Fibroblast of upper back skin (primary cell): Measurements from ENCODE around the gene DNMT3L.
"Not testable (repeated sequence)": the region's sequence is repeated elsewhere in the genome, so short reads cannot be mapped to it uniquely, and the experiment has no call there.

Experiments
- DNase-seq: peaks from one replicate; pipeline ENCODE4 v3.0.0-alpha.2; 2013

The DNMT3L gene

GRCh38 chr21:44241281-44241680 lies 20.4 kb downstream of the DNMT3L start:
- DNase-seq: not testable (repeated sequence)

DNA sequence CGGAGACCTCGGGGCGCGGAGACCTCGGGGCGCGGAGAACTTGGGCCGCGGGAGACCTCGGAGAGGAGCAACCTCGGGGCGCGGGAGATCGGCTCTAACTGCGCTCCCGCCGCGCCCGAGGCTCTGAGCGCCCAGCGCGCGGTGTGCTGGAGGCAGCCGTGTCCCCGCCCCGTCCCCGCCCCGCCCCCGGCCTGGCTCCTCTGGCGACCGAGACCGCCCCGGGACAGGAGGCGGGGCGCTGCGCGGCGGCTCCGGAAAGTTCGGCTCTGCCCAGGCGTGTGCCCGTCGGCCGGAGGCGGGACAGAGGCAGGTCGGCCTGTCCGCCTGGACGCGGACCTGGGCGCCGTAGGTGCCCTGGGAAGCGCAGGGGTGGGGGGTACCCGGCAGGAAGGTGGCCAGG lies 20.9 kb downstream of the DNMT3L start, which contains the start of gene ICOSLG:
ICOSLG (minus strand) TSS at position 102 of the 400 bp plus-strand sequence. CDS start 126 bp downstream, outside the sequence.
- DNase-seq: not testable (repeated sequence)

DNA sequence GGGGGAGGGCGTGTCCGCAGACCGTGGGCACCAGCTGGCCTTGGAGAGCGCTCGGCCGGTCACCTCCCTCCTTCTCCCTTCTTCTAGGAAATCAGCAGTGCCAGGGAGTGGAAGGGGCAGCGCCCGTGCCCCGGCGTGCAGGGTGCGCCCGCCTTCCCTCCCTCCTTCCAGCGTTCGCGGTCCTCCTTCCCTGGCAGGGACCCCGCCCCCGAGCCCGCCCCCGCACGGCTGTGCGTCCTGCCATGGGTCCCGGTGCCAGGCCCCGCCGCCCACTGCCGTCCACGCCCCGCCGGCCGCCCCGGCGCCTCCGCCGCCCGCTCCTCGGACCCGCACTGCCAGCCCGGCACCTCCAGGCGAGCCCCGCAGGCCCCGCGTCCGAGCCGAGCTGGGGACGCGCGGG lies 21.3 kb downstream of the DNMT3L start:
- not testable (repeated sequence) for DNase-seq

DNA sequence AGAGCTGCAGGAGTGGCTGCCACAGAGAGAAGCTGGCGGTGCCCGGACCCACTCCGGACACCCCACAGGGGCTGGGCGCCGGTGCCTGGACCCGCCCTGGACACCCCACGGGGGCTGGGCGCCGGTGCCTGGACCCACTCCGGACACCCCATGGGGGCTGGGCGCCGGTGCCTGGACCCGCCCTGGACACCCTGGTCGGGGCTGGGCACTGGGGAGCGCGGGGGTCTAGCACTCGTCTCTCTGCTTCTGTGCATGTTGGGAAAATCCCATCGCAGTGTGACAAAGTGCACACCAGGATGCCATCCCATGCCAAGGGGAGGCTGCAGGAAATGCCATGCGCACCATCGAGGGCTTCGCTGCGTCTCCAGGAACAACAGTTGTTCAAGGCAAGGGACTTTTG lies 32.1 kb downstream of the DNMT3L start:
- DNase-seq: not testable (repeated sequence)

- DNase-seq: not testable (repeated sequence)
Observed at GRCh38 chr21:44228109-44228508, 33.6 kb downstream of the DNMT3L start.

DNA sequence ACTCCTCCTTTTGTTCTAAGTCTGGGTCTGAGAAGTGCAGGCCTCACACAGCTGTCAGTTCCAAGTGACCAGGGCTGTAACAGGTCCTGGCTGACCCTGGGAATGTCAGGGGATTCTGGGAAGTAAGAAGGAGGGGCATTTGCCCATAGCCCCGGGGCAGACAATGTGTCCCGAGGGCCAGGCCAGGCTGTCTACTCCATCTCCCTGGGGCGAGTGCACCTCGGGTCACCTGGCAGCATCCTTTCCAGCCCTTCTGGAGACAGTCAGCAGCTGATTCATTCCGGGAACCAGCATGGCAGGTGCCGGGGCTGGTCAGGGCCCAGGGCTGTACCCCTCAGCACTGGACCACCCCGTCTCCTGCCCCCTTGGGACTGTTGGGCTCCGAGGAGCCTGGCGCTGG lies 34.1 kb downstream of the DNMT3L start:
- not testable (repeated sequence) for DNase-seq

- DNase-seq: not testable (repeated sequence)
Observed at GRCh38 chr21:44225605-44226004, 36.1 kb downstream of the DNMT3L start.

GRCh38 chr21:44223334-44223733 lies 38.4 kb downstream of the DNMT3L start:
- not testable (repeated sequence) for DNase-seq

- DNase-seq: not testable (repeated sequence)
Observed at GRCh38 chr21:44220674-44221073, 41.0 kb downstream of the DNMT3L start.

DNA sequence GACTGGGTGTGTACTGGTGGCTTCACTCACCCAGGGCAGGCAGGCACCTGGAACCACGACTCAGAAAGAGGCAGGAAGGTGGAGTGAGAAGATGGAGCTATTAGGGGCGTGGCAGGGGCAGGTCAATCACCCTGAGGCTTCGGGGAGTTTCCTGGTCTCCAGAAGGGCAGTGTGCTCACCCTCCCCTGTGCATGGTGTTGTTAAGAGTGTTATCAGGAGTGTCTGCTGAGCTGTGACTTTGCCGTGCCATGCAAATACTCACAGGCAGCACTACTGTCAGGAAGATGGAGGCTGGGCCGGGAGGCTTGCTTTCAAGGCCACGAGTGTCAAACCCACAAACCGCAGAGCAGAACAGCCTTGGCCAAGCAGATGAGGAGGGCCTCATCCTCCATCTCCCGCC lies 43.2 kb downstream of the DNMT3L start:
- DNase-seq: not testable (repeated sequence)

DNA sequence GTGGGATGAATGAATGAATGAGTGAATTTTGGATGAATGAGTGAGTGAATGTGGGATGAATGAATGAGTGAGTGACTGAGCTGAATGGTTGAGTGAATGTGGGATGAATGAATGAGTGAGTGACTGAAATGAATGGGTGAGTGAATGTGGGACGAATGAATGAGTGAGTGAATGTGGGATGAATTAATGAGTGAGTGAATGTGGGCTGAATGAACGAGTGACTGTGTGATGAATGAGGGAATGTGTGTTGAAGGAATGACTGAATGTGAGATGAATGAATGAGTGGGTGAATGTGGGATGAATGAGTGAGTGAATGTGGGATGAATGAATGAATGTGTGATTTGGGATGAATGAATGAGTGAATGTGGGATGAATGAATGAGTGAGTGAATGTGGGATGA lies 49.7 kb downstream of the DNMT3L start:
- DNase-seq: not testable (repeated sequence)

DNA sequence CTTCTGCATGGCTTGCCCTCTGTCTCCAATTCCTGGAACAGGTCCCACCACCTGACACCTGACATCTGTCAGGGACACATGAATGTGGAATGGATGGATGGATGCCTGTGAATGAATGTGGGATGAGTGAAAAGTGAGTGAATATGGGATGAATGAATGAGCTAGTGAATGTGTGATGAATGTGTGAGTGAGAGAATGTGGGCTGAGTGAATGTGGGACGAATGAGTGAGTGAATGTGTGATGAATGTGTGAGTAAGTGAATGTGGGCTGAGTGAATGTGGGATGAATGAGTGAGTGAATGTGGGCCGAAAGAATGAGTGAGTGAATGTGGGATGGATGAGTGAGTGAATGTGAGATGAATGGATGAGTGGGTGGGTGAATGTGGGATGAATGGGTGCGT lies 50.1 kb downstream of the DNMT3L start:
- not testable (repeated sequence) for DNase-seq

- not testable (repeated sequence) for DNase-seq
Observed at GRCh38 chr21:44207860-44208646, 53.6 kb downstream of the DNMT3L start.

DNA sequence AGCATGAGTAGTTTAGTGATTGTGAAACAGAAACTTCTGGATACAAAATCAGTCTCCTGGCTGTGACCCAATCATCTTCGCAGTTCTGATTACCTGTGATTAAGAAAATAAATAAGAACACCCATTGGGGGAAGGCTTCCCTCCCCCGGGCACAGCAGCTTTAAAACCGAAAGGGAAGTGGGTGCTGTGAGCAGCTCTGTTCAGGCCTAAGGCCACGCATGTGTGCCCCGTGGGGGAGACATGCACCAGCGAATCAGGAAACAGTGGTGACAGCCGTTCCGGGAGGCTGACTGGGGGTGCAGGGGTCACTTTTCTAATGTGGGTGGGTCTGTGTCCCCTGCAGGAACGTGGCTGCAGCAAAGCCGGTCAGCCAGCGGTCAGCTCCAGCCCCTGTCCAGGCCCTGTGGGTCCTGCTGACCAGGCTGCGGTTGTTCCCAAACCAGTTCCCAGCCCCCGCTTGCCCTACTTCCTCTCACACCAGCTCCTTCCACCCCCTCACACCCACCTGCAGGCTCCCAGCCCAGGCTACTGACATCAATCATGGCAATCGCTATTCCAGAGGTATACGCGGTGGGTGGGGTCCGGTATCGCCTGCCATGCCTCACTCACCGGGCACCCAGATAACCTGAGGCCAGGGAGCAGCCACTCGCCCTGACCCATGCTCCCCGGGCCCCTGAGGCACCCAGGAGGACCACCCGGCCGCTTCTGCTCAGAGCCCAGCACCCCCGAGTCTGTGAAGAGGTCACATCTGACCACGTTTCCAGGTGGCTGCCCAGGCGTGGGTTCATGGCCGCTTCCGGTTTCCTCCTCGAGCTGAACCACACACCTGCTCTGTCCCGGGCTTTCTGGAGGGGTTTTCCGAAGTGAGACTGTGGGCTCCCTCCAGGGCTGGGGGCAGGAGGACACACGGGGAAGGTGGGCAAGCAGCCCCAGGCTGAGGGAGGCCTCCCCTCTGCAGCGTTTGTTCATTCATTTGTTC lies 54.7 kb downstream of the DNMT3L start:
- not testable (repeated sequence) for DNase-seq

DNA sequence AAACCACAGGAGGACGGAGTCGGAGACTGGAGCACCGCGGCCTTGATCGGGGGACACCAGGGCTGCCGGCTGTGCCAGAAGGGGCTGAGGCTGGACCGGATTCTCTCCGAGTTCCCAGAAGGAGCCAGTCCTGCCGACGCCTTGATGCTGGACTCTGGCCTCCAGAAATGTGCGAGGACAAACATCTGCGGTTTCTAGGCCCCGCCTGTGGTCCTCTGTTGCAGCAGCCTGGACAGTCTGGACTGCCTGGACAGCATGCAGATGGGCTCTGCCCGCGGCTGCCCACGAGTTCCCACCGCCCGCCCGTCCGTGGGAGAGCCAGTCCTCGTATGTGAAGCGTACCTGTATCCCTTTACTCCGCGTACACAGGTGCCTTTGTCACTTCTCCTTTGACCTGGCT lies 55.5 kb downstream of the DNMT3L start:
- DNase-seq: not testable (repeated sequence)

GRCh38 chr21:44202590-44203299 lies 59.0 kb downstream of the DNMT3L start:
- DNase-seq: not testable (repeated sequence)

DNA sequence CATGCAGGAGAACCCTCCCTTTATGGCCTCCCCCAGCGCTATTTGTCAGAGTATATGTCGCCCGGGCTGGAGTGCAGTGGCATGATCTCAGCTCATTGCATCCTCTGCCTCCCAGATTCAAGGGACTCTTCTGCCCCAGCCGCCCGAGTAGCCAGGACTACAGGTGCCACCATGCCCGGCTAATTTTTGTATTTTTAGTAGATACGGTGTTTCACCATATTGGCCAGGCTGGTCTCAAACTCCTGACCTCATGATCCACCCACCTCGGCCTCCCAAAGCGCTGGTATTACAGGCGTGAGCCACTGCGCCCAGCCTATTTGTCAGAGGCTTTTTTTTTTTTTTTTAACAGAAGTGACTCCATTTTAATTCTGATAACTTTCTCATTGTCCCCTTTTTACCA lies 61.7 kb downstream of the DNMT3L start:
- DNase-seq: not testable (repeated sequence)

DNA sequence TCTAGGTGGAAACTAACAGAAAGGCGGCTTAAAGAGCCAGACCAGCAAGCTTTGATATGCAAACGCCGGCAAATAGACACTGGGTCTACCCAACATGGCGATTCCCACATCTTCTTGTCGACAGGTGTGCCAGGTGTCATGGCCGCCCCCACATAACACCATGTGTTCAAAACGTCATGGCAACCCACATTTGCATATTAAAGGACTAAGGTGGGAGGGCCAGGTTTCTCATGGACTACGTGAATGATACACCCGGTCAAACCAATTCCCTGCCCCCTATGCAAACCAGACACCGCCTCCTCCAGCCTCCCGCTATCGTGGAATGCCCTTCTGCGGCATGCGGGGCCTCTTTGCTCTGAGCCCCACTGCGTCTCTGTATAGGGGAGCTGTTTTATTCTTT lies 62.2 kb downstream of the DNMT3L start:
- no peak for DNase-seq

DNA sequence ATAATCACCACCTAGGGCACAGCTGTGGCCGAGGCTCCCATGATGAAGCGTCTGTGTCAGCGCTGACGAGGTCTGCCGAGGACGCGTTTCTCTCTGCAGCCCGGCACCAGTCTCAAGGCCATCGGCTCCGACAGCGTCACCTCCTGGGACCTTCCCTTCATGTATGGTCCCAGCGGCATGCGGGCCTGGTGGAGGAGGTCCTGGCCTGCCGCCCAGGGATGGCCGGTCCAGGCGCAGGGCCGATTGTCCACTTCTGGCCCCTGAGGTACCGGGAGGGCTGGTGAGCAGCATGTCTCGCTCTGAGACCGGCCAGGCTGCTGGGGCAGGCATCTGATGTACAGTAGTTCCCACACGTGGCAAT lies 64.6 kb downstream of the DNMT3L start:
- not testable (repeated sequence) for DNase-seq
